ENCODE measurements around the gene ZIC4.

Gene ZIC4

GRCh38 chr3:147411815-147412241, 5.5 kb upstream of the ZIC4 start:
- TF ChIP-seq EP300 (IDR thresholded peaks at IDR 0.05; ENCODE audit: borderline replicate concordance) (no peak), CEBPB (IDR thresholded peaks at IDR 0.05) (no peak), EGR1 (IDR thresholded peaks at IDR 0.05) (no peak), TEAD4 (IDR thresholded peaks at IDR 0.05) (no peak), YY1 (IDR thresholded peaks at IDR 0.05; ENCODE audit: low read depth) (no peak), TCF12 (IDR thresholded peaks at IDR 0.05; ENCODE audit: low read depth) (no peak), RAD21 (IDR thresholded peaks at IDR 0.05; ENCODE audit: low read depth) (no peak), REST (IDR thresholded peaks at IDR 0.05; ENCODE audit: low read depth) (no peak)

GRCh38 chr3:147411238-147411814, 5.0 kb upstream of the ZIC4 start:
- no peak for TF ChIP-seq EP300 (IDR thresholded peaks at IDR 0.05; ENCODE audit: borderline replicate concordance)
- no peak for TF ChIP-seq REST (IDR thresholded peaks at IDR 0.05; ENCODE audit: low read depth)
- no peak for TF ChIP-seq RAD21 (IDR thresholded peaks at IDR 0.05; ENCODE audit: low read depth)
- TF ChIP-seq NFIC (IDR thresholded peaks at IDR 0.05), result no peak
- no peak for TF ChIP-seq TAF1 (IDR thresholded peaks at IDR 0.05; ENCODE audit: low read depth)
- TF ChIP-seq FOXM1 (IDR thresholded peaks at IDR 0.05; ENCODE audit: borderline replicate concordance, low read depth), result no peak
- no peak for TF ChIP-seq CREB1 (IDR thresholded peaks at IDR 0.05; ENCODE audit: low read depth)
- TF ChIP-seq USF1 (IDR thresholded peaks at IDR 0.05), result no peak

- TF ChIP-seq FOXM1 (IDR thresholded peaks at IDR 0.05; ENCODE audit: borderline replicate concordance, low read depth) (no peak), EGR1 (IDR thresholded peaks at IDR 0.05) (no peak), TAF1 (IDR thresholded peaks at IDR 0.05; ENCODE audit: low read depth) (no peak), CEBPB (IDR thresholded peaks at IDR 0.05) (no peak), MAX (IDR thresholded peaks at IDR 0.05) (no peak), RAD21 (IDR thresholded peaks at IDR 0.05; ENCODE audit: low read depth) (no peak), TEAD4 (IDR thresholded peaks at IDR 0.05) (no peak), TCF12 (IDR thresholded peaks at IDR 0.05; ENCODE audit: low read depth) (no peak), ZBTB7A (IDR thresholded peaks at IDR 0.05; ENCODE audit: low read depth) (no peak), NFIC (IDR thresholded peaks at IDR 0.05) (no peak), EP300 (IDR thresholded peaks at IDR 0.05; ENCODE audit: borderline replicate concordance) (no peak), USF1 (IDR thresholded peaks at IDR 0.05) (no peak), REST (IDR thresholded peaks at IDR 0.05; ENCODE audit: low read depth) (no peak), CREB1 (IDR thresholded peaks at IDR 0.05; ENCODE audit: low read depth) (no peak), YY1 (IDR thresholded peaks at IDR 0.05; ENCODE audit: low read depth) (no peak)
These were observed 4.3 kb upstream of the ZIC4 start for GRCh38 chr3:147410526-147411237.

GRCh38 chr3:147410116-147410525, 3.8 kb upstream of the ZIC4 start:
- TF ChIP-seq EGR1 (IDR thresholded peaks at IDR 0.05) (no peak), CREB1 (IDR thresholded peaks at IDR 0.05; ENCODE audit: low read depth) (no peak), REST (IDR thresholded peaks at IDR 0.05; ENCODE audit: low read depth) (no peak)
